WTC11 (cell line): ENCODE data around the gene SPRR5. TPM values are rescaled to one million over a fixed set of nuclear protein-coding genes. Genes with fewer than 3 reads are reported as not detected.

ENCODE experiments used
- ATAC-seq: fragments of 200-7000 bp; cut with Tn5 transposase; 2 replicates; pipeline ENCODE4 v1.10.0; 2021; ENCODE audit warnings: mild to moderate bottlenecking, moderate library complexity
- CTCF ChIA-PET: fragments of 300-600 bp; sonication (Branson Sonifier 250); formaldehyde crosslinking; loops from one replicate; lab custom pipeline; 2021; ENCODE audit warnings: antibody characterized with exemption; lab: Charles Lee
- POLR2A ChIA-PET: fragments of 350-600 bp; sonication (Branson Sonifier 250); formaldehyde crosslinking; loops from one replicate; lab custom pipeline; 2021; ENCODE audit warnings: antibody characterized with exemption; lab: Charles Lee
- DNase-seq: peaks from one replicate; pipeline ENCODE4 v3.0.0; 2021; ENCODE audit warnings: low spot score
- H3K27ac Mint-ChIP-seq: 2 replicates; pipeline ENCODE4 v1.8.0; 2021; ENCODE audit warnings: mixed read lengths
- H3K27me3 Mint-ChIP-seq: 2 replicates; pipeline ENCODE4 v1.8.0; 2021; ENCODE audit warnings: low read depth, mild to moderate bottlenecking, moderate library complexity, mixed read lengths
- H3K36me3 Mint-ChIP-seq: 2 replicates; pipeline ENCODE4 v1.8.0; 2021; ENCODE audit warnings: mixed read lengths
- H3K4me1 Mint-ChIP-seq: 2 replicates; pipeline ENCODE4 v1.8.0; 2022; ENCODE audit warnings: mixed read lengths
- H3K4me3 Mint-ChIP-seq: 2 replicates; pipeline ENCODE4 v1.8.0; 2021; ENCODE audit warnings: mild to moderate bottlenecking, moderate library complexity, mixed read lengths
- H3K9me3 Mint-ChIP-seq: 2 replicates; pipeline ENCODE4 v1.8.0; 2021; ENCODE audit warnings: mixed read lengths
- ELF4 ChIP-seq: sonication (generic); formaldehyde crosslinking; IDR thresholded peaks from 2 replicates; pipeline ENCODE4 v1.8.1; 2022; ENCODE audit warnings: low read depth, mild to moderate bottlenecking, moderate library complexity, missing genetic modification reagents
- EMX1 ChIP-seq: fragments of 250-450 bp; sonication (Bioruptor Pico); IDR thresholded peaks from 2 replicates; pipeline ENCODE4 v1.8.0; 2021; ENCODE audit warnings: mild to moderate bottlenecking
- FOXJ3 ChIP-seq: sonication (generic); formaldehyde crosslinking; IDR thresholded peaks from 2 replicates; pipeline ENCODE4 v1.9.0; 2021; ENCODE audit warnings: missing genetic modification reagents, mild to moderate bottlenecking, borderline replicate concordance
- GTF2I ChIP-seq: fragments of 250-450 bp; sonication (Bioruptor Pico); conservative IDR thresholded peaks from 2 replicates; pipeline ENCODE4 v1.4.0; 2021; ENCODE audit warnings: mild to moderate bottlenecking
- MYBL2 ChIP-seq: sonication (generic); formaldehyde crosslinking; IDR thresholded peaks from 2 replicates; pipeline ENCODE4 v1.8.1; 2023; ENCODE audit warnings: mild to moderate bottlenecking, moderate library complexity, missing genetic modification reagents
- NFATC4 ChIP-seq: fragments of 250-450 bp; sonication (Bioruptor Pico); IDR thresholded peaks from 2 replicates; pipeline ENCODE4 v1.9.0; 2021; ENCODE audit warnings: mild to moderate bottlenecking
- NR2C2 ChIP-seq: sonication (generic); formaldehyde crosslinking; IDR thresholded peaks from 2 replicates; pipeline ENCODE4 v1.8.0; 2022; ENCODE audit warnings: mild to moderate bottlenecking, missing genetic modification reagents
- PREB ChIP-seq: sonication (generic); formaldehyde crosslinking; IDR thresholded peaks from 2 replicates; pipeline ENCODE4 v1.8.1; 2022; ENCODE audit warnings: mild to moderate bottlenecking, missing genetic modification reagents, moderate library complexity, borderline replicate concordance
- PRRX2 ChIP-seq: fragments of 250-450 bp; sonication (Bioruptor Pico); IDR thresholded peaks from 2 replicates; pipeline ENCODE4 v1.8.0; 2021; ENCODE audit warnings: mild to moderate bottlenecking
- RORB ChIP-seq: fragments of 250-450 bp; sonication (Bioruptor Pico); IDR thresholded peaks from 2 replicates; pipeline ENCODE4 v1.9.0; 2021; ENCODE audit warnings: mild to moderate bottlenecking
- TEAD1 ChIP-seq: sonication (generic); formaldehyde crosslinking; IDR thresholded peaks from 2 replicates; pipeline ENCODE4 v1.8.0; 2022; ENCODE audit warnings: mild to moderate bottlenecking, missing genetic modification reagents
- TP53 ChIP-seq: sonication (generic); formaldehyde crosslinking; IDR thresholded peaks from 2 replicates; pipeline ENCODE4 v1.8.1; 2023; ENCODE audit warnings: mild to moderate bottlenecking, missing genetic modification reagents
- ZNF138 ChIP-seq: sonication (generic); formaldehyde crosslinking; conservative IDR thresholded peaks from 2 replicates; pipeline ENCODE4 v1.8.1; 2022; ENCODE audit warnings: mild to moderate bottlenecking, moderate library complexity, missing genetic modification reagents
- ZNF232 ChIP-seq: sonication (generic); formaldehyde crosslinking; IDR thresholded peaks from 2 replicates; pipeline ENCODE4 v1.8.0; 2022; ENCODE audit warnings: mild to moderate bottlenecking, missing genetic modification reagents
- ZNF263 ChIP-seq: sonication (generic); formaldehyde crosslinking; IDR thresholded peaks from 2 replicates; pipeline ENCODE4 v1.8.1; 2022; ENCODE audit warnings: low read depth, mild to moderate bottlenecking, moderate library complexity, missing genetic modification reagents
- ZNF396 ChIP-seq: fragments of 250-450 bp; sonication (Bioruptor Pico); IDR thresholded peaks from 2 replicates; pipeline ENCODE4 v1.8.0; 2021; ENCODE audit warnings: mild to moderate bottlenecking, moderate library complexity, borderline replicate concordance
- total RNA-seq: library from RNA; stranded (reverse); gene quantifications from 3 replicates; pipeline ENCODE4 v1.2.3, GENCODE V29; 2021
- TF ChIP-seq, protein P1 (sequence below): fragments of 250-450 bp; sonication (Bioruptor Pico); conservative IDR thresholded peaks from 2 replicates; pipeline ENCODE4 v1.9.0; 2021; ENCODE audit warnings: mild to moderate bottlenecking
- TF ChIP-seq, protein P2 (sequence below): sonication (generic); formaldehyde crosslinking; conservative IDR thresholded peaks from 2 replicates; pipeline ENCODE4 v1.8.1; 2023; ENCODE audit warnings: mild to moderate bottlenecking, low read depth, missing genetic modification reagents, moderate library complexity
- TF ChIP-seq, protein P3 (sequence below): sonication (generic); formaldehyde crosslinking; IDR thresholded peaks from 2 replicates; pipeline ENCODE4 v1.8.0; 2022; ENCODE audit warnings: missing genetic modification reagents
- TF ChIP-seq, protein P4 (sequence below): sonication (generic); formaldehyde crosslinking; IDR thresholded peaks from 2 replicates; pipeline ENCODE4 v1.8.1; 2022; ENCODE audit warnings: missing genetic modification reagents, borderline replicate concordance

The SPRR5 gene
- total RNA-seq, 1 experiment from 2014 or later: not detected

DNA sequence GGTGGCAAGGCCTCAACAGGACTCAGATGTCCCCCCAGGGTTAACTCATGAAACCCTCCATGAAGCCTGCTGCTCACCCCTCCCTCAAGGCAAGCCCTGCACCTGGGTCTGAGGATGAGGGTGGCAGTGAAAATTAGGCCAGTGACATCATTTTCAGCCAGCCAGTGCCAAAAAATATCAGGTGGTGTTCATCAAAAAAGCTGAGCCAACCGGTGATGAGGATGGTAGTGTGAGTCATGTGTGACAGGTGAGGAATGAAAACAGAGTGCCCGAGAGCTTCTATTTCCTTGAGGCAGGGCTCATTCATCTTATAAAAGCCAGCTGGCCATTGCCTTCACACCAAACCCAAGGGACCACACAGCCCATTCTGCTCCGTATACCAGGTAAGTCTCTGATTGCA lies 36.7 kb downstream of the SPRR5 start, which contains the start of gene SPRR1A:
Gene SPRR1A, plus strand, starts transcription at position 339 of the 400 bp plus-strand sequence. CDS start 1,150 bp downstream, outside the sequence.
- Mint-ChIP-seq H3K27me3 (peaks cover 21% of the 10 kb centered on the region), H3K27ac (no peak within 1 kb of the TSS), H3K4me1 (0 out of 2 replicates have a peak, but pooled peaks cover 7% of the 10 kb centered on the region), H3K4me3 (no peak within 1 kb of the TSS), H3K9me3 (no peaks in the 10 kb centered on the region), H3K36me3 (no peaks in the 10 kb centered on the region)
- TF ChIP-seq PREB (CRISPR knock-in tag) (no peak), ZNF263 (CRISPR knock-in tag) (no peak), ZNF138 (CRISPR knock-in tag) (no peak)
- TF ChIP-seq, protein P1, sequence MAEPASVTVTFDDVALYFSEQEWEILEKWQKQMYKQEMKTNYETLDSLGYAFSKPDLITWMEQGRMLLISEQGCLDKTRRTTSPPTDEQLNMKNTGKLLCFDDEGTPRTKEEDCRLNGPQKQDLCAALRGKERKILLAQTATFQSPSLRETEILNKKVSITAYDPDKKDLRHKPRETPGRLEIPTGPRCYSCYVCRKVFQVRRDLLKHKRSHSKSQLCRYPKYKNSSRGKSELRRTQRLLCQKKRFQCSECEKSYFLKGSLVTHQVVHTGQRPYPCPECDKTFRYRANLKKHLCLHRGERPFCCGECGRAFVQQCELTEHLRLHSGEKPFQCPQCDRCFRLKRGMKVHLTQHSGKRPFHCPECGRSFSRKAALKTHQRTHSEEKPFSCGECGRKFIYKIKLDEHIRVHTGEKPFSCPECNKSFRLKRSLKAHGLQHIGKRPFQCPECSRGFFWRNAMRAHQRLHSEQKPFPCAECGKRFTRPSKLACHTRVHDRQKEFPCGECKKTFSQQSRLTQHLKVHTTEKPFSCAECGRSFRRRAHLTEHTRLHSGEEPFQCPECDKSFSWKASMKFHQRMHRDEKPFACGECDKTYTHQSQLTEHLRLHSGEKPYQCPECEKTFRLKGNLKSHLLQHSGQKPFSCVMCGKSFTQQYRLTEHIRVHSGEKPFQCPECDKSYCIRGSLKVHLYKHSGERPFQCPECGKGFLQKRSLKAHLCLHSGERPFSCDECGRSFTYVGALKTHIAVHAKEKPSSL (CRISPR knock-in tag): no peak
- ATAC-seq (no peak), DNase-seq (no peak)
- ChIA-PET POLR2A (no interaction called here), CTCF (interaction anchor here (1.3 kb wide), 1 partner anchor 209 kb away, joined by 4 read pairs; no protein-coding TSS in a partner anchor)

- Mint-ChIP-seq H3K4me3 (no peak overlapping the region), H3K27me3 (peaks cover 10% of the 10 kb centered on the region; the same call in 1 of the 2 replicates), H3K36me3 (no peaks in the 10 kb centered on the region), H3K4me1 (0 out of 2 replicates have a peak, but pooled peaks cover 4% of the 10 kb centered on the region), H3K27ac (no peak overlapping the region), H3K9me3 (no peaks in the 10 kb centered on the region)
- DNase-seq (no peak), ATAC-seq (no peak)
- ChIA-PET CTCF (no interaction called here), POLR2A (no interaction called here)
- TF ChIP-seq, protein P2, sequence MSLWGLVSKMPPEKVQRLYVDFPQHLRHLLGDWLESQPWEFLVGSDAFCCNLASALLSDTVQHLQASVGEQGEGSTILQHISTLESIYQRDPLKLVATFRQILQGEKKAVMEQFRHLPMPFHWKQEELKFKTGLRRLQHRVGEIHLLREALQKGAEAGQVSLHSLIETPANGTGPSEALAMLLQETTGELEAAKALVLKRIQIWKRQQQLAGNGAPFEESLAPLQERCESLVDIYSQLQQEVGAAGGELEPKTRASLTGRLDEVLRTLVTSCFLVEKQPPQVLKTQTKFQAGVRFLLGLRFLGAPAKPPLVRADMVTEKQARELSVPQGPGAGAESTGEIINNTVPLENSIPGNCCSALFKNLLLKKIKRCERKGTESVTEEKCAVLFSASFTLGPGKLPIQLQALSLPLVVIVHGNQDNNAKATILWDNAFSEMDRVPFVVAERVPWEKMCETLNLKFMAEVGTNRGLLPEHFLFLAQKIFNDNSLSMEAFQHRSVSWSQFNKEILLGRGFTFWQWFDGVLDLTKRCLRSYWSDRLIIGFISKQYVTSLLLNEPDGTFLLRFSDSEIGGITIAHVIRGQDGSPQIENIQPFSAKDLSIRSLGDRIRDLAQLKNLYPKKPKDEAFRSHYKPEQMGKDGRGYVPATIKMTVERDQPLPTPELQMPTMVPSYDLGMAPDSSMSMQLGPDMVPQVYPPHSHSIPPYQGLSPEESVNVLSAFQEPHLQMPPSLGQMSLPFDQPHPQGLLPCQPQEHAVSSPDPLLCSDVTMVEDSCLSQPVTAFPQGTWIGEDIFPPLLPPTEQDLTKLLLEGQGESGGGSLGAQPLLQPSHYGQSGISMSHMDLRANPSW: no peak
- TF ChIP-seq TEAD1 (CRISPR knock-in tag) (no peak), ELF4 (CRISPR knock-in tag) (no peak), RORB (CRISPR knock-in tag) (no peak), ZNF396 (CRISPR knock-in tag) (no peak), NR2C2 (no peak)
These were observed 39.6 kb downstream of the SPRR5 start for GRCh38 chr1:152986578-152986977.

- Mint-ChIP-seq H3K4me3 (no peak overlapping the region), H3K4me1 (peaks cover 12% of the 10 kb centered on the region), H3K36me3 (peaks cover 6% of the 10 kb centered on the region; the same call in 1 of the 2 replicates), H3K27me3 (peaks cover 2% of the 10 kb centered on the region; the same call in 1 of the 2 replicates), H3K27ac (no peak overlapping the region), H3K9me3 (peaks cover 16% of the 10 kb centered on the region)
- ChIA-PET CTCF (no interaction called here), POLR2A (no interaction called here)
- no peak for DNase-seq
- ATAC-seq: no peak
- no peak for TF ChIP-seq NFATC4 (CRISPR knock-in tag)
- TF ChIP-seq MYBL2 (CRISPR knock-in tag): no peak
- no peak for TF ChIP-seq PRRX2 (CRISPR knock-in tag)
- TF ChIP-seq EMX1 (CRISPR knock-in tag): no peak
- TF ChIP-seq GTF2I (CRISPR knock-in tag): no peak
- no peak for TF ChIP-seq ZNF232 (CRISPR knock-in tag)
- TF ChIP-seq FOXJ3 (CRISPR knock-in tag): no peak
- no peak for TF ChIP-seq TEAD1 (CRISPR knock-in tag)
- no peak for TF ChIP-seq TP53 (CRISPR knock-in tag)
- TF ChIP-seq, protein P3, sequence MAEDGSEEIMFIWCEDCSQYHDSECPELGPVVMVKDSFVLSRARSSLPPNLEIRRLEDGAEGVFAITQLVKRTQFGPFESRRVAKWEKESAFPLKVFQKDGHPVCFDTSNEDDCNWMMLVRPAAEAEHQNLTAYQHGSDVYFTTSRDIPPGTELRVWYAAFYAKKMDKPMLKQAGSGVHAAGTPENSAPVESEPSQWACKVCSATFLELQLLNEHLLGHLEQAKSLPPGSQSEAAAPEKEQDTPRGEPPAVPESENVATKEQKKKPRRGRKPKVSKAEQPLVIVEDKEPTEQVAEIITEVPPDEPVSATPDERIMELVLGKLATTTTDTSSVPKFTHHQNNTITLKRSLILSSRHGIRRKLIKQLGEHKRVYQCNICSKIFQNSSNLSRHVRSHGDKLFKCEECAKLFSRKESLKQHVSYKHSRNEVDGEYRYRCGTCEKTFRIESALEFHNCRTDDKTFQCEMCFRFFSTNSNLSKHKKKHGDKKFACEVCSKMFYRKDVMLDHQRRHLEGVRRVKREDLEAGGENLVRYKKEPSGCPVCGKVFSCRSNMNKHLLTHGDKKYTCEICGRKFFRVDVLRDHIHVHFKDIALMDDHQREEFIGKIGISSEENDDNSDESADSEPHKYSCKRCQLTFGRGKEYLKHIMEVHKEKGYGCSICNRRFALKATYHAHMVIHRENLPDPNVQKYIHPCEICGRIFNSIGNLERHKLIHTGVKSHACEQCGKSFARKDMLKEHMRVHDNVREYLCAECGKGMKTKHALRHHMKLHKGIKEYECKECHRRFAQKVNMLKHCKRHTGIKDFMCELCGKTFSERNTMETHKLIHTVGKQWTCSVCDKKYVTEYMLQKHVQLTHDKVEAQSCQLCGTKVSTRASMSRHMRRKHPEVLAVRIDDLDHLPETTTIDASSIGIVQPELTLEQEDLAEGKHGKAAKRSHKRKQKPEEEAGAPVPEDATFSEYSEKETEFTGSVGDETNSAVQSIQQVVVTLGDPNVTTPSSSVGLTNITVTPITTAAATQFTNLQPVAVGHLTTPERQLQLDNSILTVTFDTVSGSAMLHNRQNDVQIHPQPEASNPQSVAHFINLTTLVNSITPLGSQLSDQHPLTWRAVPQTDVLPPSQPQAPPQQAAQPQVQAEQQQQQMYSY: no peak
- TF ChIP-seq, protein P4, sequence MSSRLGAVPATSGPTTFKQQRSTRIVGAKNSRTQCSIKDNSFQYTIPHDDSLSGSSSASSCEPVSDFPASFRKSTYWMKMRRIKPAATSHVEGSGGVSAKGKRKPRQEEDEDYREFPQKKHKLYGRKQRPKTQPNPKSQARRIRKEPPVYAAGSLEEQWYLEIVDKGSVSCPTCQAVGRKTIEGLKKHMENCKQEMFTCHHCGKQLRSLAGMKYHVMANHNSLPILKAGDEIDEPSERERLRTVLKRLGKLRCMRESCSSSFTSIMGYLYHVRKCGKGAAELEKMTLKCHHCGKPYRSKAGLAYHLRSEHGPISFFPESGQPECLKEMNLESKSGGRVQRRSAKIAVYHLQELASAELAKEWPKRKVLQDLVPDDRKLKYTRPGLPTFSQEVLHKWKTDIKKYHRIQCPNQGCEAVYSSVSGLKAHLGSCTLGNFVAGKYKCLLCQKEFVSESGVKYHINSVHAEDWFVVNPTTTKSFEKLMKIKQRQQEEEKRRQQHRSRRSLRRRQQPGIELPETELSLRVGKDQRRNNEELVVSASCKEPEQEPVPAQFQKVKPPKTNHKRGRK (CRISPR knock-in tag): no peak
These were observed 46.2 kb downstream of the SPRR5 start for GRCh38 chr1:152993186-152993585.
